Right ventricle myocardium superior (tissue), 1 donor: ENCODE measurements around the gene TMEM171. TPM values are rescaled to one million over a fixed set of nuclear protein-coding genes. Genes with fewer than 3 reads are reported as not detected.

ENCODE experiments used
- ATAC-seq: fragments of 200-7000 bp; cut with Tn5 transposase; one replicate; pipeline ENCODE4 v1.9.1; 2020; ENCODE audit warnings: mild to moderate bottlenecking; ENCODE audit not compliant: poor library complexity
- DNase-seq: peaks from one replicate; pipeline ENCODE4 v3.0.0-alpha.2; 2020
- intact Hi-C: fragments of 100-400 bp; cut with DNase I; formaldehyde crosslinking; loops from one replicate; pipeline ENCODE4 v1.11.2; 2022
- total RNA-seq: library from RNA; stranded (reverse); fragmentation: NEBNext Ultra II Directional; extraction: Animal tissue kit (Norgen Biotek cat#: 25700); gene quantifications from one replicate; pipeline ENCODE4 v1.2.1, GENCODE V29; 2021
- donor health status: DM: no; HTN: yes; CAD: no; lungs with severe emphysema.

TMEM171 gene
- total RNA-seq, 1 donor from 2014 or later, result not detected

DNA sequence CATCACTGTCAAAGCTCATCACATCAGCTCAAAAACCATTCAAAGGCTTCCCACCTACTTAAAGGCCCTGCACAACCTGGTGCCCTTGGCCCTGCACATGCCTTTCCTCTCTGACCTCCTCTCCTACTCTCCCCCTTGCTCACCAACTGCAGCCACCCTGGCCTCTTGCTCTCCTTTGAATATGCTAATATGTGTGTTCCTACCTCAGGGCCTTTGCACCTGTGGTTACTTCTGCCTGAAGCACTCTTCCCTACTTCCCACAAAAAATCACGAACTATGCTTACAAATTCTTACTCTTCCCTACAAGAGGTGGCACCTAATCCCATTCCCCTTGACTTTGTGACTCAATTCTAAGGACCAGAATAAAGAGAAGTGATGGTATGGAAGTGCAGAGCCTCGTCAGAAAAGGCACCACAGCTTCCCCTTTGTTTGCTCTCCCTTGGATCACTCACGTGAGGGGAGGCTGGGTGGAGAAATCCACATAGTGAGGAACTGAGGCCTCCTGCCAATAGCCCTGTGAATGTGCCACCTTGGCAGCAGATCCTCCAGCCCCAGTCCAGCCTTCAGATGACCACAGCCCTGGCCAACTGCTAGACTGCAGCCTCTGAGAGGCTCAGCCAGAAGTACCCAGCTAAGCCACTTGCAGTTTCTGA lies 3.2 kb upstream of the TMEM171 start:
- no peak for ATAC-seq
- DNase-seq, result no peak
- intact Hi-C loops, result no loop called here

DNA sequence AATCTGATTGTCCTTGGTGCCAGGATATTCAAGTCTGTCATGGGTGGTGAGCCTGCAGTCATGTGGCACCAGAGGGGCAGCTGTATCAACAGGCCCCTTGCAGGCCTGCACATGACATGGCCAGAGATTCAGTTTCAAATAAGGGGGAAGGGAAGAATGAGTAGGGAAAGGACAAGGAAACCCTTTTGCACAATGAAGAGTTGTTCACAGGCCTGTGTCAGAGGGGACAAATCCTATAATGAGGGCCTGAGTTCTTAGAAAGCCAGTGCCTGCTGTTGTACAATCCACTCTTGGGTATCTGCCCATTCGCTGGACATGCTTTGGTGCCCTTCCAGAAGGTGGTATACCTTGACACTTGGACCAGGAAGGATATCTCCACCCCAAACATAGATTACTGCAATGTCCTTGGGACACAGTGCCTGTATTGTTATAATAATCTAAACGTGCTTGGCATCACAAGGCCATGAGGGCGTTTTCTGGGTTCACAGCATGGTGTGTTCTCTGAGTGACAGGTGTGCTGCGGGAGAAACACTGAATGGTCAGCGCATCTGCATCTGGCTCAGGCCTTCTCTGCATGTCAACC lies 1.9 kb upstream of the TMEM171 start:
- DNase-seq, result no peak
- intact Hi-C loops, result no loop called here
- no peak for ATAC-seq

DNA sequence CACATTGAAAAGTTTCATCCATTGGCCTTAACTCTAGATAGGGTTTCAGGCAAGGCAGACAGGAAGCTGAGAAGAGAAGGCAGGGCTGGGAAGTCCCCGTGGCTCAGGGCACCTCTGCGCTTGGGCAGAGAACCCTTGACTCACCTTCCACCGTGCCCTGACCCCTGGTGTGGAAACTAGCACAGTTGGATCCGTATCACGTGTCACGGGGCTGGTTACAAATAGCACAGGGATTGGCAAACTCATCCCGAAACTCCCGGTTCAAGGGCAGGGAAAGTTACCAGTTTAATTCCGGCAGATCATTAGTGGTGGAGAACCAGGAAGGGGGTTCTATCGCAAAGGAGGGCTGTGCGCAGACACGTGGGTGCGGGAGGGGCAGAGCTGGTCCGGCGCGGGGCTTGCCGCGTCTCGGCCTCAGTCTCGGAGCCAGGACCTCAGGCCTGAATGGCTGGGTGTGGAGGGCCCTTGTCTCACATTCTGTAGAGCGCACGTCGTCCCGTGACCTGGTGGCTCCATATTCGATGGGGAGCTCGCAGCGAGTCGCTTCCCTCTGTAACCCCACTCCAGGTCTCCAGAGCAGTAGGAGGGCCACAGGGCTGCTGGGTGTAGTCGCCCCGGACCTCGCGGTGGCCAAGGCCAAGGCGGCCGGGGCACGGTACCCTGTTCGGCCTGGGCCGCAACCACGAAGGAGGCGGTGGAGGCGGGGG lies 771 bp upstream of the TMEM171 start:
- ATAC-seq, result peak; percentile 45
- DNase-seq, result no peak
- intact Hi-C loops, result no loop called here

DNA sequence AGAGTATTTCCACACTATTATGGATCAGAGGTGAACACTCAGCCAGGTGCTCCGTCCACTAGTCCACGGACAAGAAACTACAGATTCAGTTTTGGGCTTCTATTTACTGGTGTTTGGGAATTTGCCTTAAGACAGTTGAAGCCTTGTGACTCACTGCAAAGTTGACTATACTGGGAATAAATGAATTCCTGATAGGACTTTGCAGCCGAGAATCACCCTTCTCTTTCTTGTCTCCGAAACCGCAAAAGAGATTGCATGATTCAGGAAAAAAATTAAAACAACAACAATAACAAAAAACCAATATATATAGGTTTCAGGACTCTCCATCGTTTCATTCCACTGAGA lies 716 bp downstream of the TMEM171 start:
- intact Hi-C loops, result no loop called here
- no peak for DNase-seq
- ATAC-seq, result no peak

DNA sequence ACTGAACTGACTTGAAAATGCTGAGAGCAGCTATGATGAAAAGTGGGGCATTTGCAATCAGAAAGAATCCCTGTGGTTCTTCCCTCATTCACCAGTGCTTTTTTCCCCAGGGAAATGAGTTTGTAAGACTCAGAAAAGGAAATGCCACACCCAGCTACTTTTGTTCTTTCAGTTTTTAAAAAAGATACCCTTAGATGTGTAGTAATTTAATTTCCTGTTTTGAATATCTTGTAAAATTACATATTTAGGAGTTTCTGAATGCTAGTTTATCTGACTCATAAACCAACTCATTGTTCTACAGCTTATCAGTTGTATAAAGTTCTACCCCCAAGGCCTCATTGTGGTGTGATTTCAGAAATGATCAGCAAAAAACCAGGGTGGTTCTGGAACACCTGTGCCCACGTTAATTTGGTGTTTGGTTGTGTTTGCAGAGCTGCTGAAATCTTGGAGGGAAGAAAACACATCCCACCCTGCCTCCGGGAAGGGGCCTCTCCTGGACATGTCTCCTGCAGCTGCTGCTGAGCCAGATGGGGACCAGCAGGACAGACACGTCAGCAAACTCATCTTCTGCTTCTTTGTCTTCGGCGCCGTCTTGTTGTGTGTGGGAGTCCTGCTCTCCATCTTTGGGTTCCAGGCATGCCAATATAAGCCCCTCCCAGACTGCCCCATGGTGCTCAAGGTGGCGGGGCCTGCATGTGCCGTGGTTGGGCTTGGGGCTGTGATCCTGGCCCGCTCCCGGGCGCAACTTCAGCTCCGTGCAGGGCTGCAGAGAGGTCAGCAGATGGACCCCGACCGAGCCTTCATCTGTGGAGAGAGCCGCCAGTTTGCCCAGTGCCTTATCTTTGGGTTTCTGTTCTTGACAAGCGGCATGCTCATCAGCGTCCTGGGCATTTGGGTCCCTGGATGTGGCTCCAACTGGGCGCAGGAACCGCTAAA lies 2.8 kb downstream of the TMEM171 start:
- no peak for DNase-seq
- ATAC-seq, result no peak
- intact Hi-C loops, result no loop called here

DNA sequence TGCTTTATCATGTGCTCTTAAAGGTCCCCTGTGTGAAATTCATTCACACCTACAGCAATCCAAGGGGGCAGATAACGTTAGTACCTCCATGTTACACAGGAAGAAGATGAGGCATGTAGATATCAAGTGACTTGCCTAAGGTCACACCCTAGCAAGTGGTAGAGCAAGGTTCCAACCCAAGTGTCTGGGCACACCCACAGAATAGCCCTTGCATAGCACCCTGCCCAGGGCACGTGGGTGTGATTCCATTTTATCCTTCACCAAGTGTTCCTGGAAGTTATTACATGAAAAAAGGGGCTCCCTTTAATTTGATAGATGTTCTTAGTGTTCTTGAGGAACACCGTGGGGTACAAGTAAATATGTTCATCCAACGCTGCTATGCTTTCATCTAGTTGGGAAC lies 4.9 kb downstream of the TMEM171 start:
- ATAC-seq, result no peak
- no peak for DNase-seq
- intact Hi-C loops, result no loop called here

DNA sequence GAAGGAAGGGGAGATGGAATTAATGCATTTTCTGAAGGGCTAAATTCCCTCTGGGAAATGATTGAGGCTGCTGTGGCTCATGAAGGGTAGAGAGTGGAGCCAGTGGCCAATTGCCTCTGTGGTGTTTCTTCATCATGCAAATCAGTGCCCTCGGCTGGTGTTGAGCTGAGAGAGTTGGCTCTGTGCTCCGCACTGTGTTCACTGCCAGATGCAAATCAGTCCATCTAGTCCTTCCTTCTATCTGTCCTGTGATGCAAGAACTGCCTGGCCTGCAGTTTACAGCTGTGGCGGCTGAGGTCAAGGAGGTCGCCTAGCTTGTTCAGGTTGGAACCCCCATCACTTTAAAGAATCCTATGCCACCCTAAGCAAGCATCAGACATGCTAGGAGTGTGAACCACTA lies 6.0 kb downstream of the TMEM171 start:
- ATAC-seq, result no peak
- intact Hi-C loops, result no loop called here
- DNase-seq, result no peak

DNA sequence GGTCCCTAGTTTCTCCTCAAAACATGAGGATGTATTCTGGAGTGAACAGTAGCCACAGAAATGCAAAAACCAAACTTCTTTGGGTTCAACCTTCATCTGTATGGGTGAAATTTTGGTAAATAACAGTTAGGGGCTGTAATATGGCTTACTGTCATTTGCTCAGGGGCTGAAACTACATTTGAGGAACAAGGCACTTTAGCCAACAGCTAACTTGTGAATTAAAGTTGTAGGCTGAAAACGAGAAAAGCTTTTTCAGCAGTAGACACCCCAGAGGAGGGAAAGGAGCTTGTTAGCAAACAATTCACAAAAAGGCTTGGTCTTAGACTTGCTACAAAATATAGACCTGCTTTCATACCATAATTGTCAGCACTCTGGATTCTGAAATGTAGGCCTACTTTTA lies 6.6 kb downstream of the TMEM171 start:
- DNase-seq, result no peak
- ATAC-seq, result no peak
- intact Hi-C loops, result no loop called here

DNA sequence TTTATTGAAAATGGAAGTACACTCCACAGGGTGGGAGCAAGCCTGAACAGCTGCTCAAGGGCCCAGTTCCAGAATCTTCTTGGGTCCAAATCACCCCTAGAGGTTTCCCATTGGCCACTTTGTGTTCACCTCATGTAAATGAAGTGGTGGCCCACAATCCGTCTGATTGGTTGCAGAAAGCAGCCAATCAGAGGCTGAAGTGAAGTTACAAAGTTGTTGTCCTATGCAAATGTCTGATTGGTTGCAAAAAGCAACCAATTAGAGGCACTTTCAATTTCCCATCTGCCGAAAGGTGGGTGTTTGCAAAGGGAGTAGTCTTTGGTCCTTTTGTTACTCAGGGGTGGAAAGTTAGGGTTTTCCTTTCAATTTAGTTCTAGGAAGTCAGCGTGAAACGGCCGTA lies 8.8 kb downstream of the TMEM171 start:
- DNase-seq, result no peak
- ATAC-seq, result no peak
- intact Hi-C loops, result no loop called here

DNA sequence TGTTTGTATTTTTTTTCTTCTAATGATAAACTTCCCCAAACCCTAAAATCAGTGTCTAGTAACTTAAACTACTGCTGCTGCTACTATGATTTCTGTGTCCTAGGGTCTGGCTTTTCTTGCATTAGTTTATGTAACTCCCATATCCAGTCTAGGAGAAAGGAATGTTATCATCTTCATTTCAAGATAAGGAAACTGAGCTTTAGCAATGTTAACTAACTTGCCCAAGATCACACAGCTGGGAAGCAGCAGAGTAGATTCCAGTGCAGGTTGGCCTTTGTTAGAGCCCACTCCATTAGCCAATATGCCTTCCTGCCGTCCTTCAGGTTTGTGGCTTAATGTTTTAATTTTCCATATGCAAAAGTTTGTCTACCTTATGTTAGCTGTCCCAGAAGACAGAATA lies 10.4 kb downstream of the TMEM171 start:
- no peak for DNase-seq
- intact Hi-C loops, result no loop called here
- ATAC-seq, result no peak

DNA sequence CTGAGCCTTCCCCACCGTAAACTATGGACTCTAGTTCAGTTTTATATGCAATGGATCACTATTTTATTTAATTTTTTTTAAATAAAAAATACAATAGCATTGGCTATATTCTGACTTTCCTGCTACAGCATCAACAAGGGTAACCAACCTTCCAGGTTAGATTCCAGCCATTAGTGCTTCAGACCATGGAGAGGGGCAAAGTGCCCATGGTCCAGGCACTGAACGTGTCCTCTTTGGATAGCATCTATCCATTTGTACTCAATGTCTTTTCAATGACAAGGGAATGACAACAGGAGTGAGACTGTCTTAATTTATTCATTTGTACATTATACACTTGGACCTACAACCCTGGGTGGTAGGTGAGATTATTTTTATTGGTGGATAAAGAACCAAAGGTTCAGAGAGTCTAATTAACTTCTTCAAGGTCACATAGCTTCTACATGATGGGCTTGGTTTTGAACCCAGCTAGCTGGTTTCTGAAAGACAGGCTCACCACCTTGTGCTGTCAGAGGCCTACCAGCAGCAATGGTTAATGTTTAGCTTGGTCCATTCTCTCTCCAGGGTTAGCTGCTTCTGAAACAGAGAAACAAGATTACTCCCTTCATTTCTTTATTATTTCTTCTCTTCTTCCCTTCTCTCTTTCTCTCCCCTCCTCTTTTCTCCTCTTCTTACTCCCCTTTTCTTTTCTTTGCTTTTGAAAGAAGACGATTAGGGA lies 11.5 kb downstream of the TMEM171 start:
- ATAC-seq (no peak), DNase-seq (no peak)
- intact Hi-C loops, result no loop called here

DNA sequence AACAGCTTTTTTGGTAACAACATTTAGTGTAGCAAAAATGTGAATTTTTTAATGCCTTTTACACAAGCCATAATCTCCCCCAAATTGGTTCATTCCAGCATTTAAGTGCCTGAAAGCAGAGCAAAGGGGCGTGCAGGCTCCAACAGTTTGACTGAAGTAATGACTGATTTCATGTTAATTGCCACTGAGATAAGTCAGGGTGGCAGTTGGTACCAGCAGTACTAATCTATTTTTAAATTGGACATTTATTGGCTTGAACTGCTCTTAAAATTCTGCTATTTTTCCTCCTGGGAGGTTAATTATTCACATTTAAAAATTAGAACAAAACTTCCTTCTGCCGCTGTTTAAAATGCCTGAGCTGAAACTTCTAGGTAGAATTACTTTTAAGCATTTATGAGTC lies 12.4 kb downstream of the TMEM171 start:
- intact Hi-C loops, result no loop called here
- DNase-seq (no peak), ATAC-seq (no peak)

DNA sequence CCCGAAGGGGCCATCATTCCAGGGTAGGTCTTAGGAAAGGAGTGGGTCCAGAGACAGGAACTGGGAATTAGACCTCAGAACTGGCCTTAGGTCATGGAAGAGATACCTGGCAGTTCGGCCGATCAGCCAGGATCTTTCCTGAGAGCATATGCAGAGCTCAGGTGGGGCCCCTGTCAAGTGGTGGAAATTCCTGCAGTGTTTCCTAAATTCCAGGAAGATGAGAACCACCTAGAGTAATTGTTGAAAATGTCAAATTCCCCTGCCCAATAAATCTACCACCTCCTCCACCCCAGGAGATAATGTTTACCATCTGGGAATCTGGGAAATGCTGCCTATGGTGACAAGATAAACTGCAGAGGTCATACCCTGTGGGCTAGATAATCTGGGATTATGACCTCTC lies 14.6 kb downstream of the TMEM171 start:
- no peak for DNase-seq
- intact Hi-C loops, result no loop called here
- no peak for ATAC-seq

DNA sequence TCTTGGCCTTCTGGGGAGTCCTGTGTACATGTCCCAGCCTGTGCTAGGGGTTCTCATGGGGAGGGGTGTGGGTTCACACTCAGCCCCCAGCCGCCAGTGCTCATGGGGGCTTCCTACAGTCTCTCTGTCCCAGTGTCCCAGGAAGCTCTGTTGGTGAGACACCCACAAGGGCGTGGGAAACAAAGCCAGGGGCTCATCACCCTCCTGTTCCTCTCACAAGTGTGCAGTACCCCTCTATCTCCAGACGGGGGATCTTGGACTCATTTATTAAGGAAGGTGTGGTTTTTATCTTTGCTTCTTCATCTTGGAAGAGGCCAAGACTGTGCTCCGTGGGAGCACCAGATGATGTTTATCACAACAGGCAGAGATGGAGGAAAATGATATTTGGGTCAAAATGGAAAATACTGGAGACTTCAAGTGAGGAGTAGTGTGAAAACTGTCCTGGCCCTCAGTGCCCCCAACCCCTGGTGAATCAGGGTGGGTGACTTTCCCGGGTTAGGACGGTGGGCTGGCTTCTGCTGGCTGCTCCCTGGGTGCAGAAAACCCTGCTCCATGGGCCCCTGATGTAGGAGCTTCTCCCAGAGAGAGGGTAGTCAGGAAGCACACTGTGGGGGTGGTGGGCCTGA lies 15.2 kb downstream of the TMEM171 start:
- ATAC-seq, result no peak
- intact Hi-C loops, result no loop called here
- no peak for DNase-seq

DNA sequence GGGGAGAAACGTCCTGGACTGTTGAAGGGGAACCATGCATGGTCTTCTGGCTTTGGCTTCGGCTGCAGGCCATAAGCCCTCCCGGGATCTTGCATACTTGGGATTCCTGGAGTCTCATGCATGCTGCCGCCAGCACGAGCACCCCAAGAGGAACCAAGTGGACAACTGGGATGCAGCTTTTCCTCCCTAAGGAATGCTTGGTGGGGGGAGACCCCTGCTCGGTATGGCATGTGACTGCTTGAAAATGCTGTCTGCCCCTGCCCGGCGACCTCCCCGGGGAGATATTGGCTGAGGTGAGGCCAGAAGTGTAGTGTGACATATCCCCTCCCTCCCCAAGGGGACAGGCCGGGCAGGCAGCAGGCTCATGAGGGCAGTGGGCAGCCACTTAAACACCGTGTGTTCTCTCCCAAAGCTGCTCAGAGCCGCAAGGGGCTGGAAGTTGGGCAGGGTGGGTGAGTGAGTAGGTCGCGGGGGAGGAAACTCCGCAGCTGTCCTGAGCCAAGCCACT lies 15.7 kb downstream of the TMEM171 start:
- ATAC-seq, result no peak
- intact Hi-C loops, result no loop called here
- no peak for DNase-seq

DNA sequence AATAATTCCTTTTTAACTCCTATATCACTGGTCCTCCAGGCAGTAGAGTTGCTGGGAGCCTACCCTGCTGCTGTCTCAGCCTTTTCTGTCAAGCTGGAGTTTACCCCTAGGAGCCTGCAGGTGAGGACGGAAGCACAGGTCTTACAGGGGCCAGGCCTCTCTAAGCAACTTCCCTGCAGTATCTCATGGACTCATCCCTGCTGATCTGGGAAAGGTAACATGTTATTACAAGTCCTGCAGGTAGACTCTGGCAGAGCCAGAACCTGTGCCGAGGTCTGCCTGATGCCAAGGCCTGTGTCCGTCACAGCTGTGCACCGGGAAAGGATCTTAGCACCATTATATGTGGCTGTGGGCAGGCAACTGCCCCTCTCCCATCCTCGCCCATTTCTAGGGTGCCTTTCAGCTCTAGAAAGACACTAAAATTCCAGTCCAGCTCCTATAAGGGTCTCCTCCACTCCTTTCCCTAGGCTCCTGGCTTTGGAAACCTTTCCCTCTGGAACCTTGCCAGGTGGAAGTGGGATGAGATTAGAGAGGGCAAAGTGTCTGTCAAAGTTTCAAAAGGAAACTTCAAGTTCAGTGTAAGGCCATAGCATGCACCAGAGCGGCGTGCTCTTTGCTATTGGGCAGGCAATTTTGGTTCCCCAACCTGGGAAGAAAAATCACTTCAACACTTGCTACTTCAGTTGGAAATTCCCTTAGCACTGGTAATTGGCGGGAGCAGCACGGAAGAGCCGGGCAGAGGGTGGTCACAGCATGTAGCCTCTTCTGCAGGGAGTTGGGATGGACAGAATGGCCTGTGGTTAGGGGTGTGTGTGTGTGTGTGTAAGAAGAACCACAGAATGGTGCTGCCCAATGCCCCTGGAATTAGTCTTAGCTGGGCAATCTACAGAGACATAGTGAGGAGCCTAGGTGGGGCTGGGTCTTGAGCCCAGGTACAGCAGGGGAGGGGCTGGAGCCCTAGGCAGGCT lies 17.5 kb downstream of the TMEM171 start:
- intact Hi-C loops, result no loop called here
- DNase-seq (no peak), ATAC-seq (no peak)

DNA sequence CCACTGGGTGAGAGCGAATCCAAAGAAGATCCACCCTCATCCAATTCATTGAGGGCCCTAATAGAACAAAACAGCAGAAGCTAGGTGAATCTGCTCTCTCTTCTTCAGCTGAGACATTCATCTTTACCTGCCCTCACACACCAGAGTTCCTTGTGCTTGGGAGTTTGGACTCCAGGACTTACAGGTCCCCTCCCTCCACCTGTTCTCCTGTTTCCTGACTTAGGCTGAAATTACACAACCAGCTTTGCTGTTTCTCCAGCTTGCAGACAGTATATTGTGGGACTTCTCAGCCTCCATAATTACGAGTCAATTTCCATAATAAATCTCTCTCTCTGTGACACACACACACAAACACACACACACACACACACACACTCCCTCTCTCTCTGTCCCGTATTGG lies 19.1 kb downstream of the TMEM171 start:
- intact Hi-C loops, result no loop called here
- ATAC-seq (no peak), DNase-seq (no peak)
